ENCODE measurements around the gene TBKBP1. TPM values are rescaled to one million over a fixed set of nuclear protein-coding genes. Genes with fewer than 3 reads are reported as not detected.

TBKBP1 gene
- total RNA-seq, 1 experiment from 2014 or later, result 3.3 TPM

GRCh38 chr17:47698749-47699535 is 5.0 kb downstream of the TBKBP1 start:
- BruUV-seq (replicated peaks), result no TSS peak
- Histone ChIP-seq H3K79me2 (ENCODE audit: low read depth) (no peaks in the 10 kb centered on the region), H3K9me3 (ENCODE audit: insufficient read depth, low read depth) (no peaks in the 10 kb centered on the region), H2AFZ (no peak overlapping the region), H3K27me3 (ENCODE audit: insufficient read depth, low read depth) (no peaks in the 10 kb centered on the region), H3K9me2 (ENCODE audit: insufficient read depth) (no peaks in the 10 kb centered on the region), H3F3A (ENCODE audit: insufficient read depth, low read depth) (peaks cover 21% of the 10 kb centered on the region; the same call in 1 of the 2 replicates), H4K20me1 (ENCODE audit: insufficient read depth) (no peaks in the 10 kb centered on the region; the same call in 1 of the 2 replicates), H3K27ac (no peak overlapping the region), H3K4me1 (replicated peaks; ENCODE audit: insufficient read depth) (no peaks in the 10 kb centered on the region), H3K36me3 (ENCODE audit: low read depth) (no peaks in the 10 kb centered on the region), H3K4me3 (no peak overlapping the region), H3K4me2 (no peak overlapping the region)
- intact Hi-C loops (cut with micrococcal nuclease; ENCODE audit: unreplicated experiment), result loop anchor here (1.0 to 2.0 kb wide), 2 partner anchors 44 to 91 kb away; no protein-coding TSS in a partner anchor
- CTCF ChIA-PET, result interaction anchor here (0.5 kb wide), 1 partner anchor 62 kb away, joined by 4 read pairs; no protein-coding TSS in a partner anchor
- no peak for TF ChIP-seq EZH2 (IDR thresholded peaks at IDR 0.05; ENCODE audit: low read depth)
- TF ChIP-seq CTCF (conservative IDR thresholded peaks at IDR 0.05), result peak; percentile 100
- DNase-seq, result peak; percentile 42 to 61
- POLR2A ChIA-PET (ENCODE audit: unreplicated experiment), result no interaction called here

GRCh38 chr17:47699536-47699840 is 5.5 kb downstream of the TBKBP1 start:
- no peaks in the 10 kb centered on the region for H3K36me3 ChIP-seq (ENCODE audit: low read depth)
- no peak for DNase-seq
- no TSS peak for BruUV-seq (replicated peaks)
- H3K27ac ChIP-seq, result no peak overlapping the region
- H3K9me3 ChIP-seq (ENCODE audit: insufficient read depth, low read depth), result no peaks in the 10 kb centered on the region
- no peaks in the 10 kb centered on the region for H3K4me1 ChIP-seq (replicated peaks; ENCODE audit: insufficient read depth)
- no peaks in the 10 kb centered on the region for H3K79me2 ChIP-seq (ENCODE audit: low read depth)
- H3K4me3 ChIP-seq, result no peak overlapping the region
- no peaks in the 10 kb centered on the region for H3K27me3 ChIP-seq (ENCODE audit: insufficient read depth, low read depth)
- H3K4me2 ChIP-seq, result no peak overlapping the region
- intact Hi-C loops (cut with micrococcal nuclease; ENCODE audit: unreplicated experiment), result loop anchor here (1.0 to 2.0 kb wide), 2 partner anchors 43 to 91 kb away; no protein-coding TSS in a partner anchor
- H2AFZ ChIP-seq, result no peak overlapping the region
- TF ChIP-seq CTCF (conservative IDR thresholded peaks at IDR 0.05) (no peak), EZH2 (IDR thresholded peaks at IDR 0.05; ENCODE audit: low read depth) (no peak)
- H4K20me1 ChIP-seq (ENCODE audit: insufficient read depth), result no peaks in the 10 kb centered on the region; the same call in 1 of the 2 replicates
- no peaks in the 10 kb centered on the region for H3K9me2 ChIP-seq (ENCODE audit: insufficient read depth)
- ChIA-PET POLR2A (ENCODE audit: unreplicated experiment) (no interaction called here), CTCF (interaction anchor here (0.5 to 0.6 kb wide), 2 partner anchors 25 to 62 kb away, joined by 4 to 11 read pairs; no protein-coding TSS in a partner anchor)
- H3F3A ChIP-seq (ENCODE audit: insufficient read depth, low read depth), result peaks cover 21% of the 10 kb centered on the region; the same call in 1 of the 2 replicates

GRCh38 chr17:47700471-47701449 is 6.8 kb downstream of the TBKBP1 start:
- BruUV-seq (replicated peaks), result no TSS peak
- Histone ChIP-seq H3K9me3 (ENCODE audit: insufficient read depth, low read depth) (no peaks in the 10 kb centered on the region), H3K27ac (no peak overlapping the region), H4K20me1 (ENCODE audit: insufficient read depth) (no peaks in the 10 kb centered on the region; the same call in none of the 2 replicates), H3K36me3 (ENCODE audit: low read depth) (no peaks in the 10 kb centered on the region), H3K27me3 (ENCODE audit: insufficient read depth, low read depth) (no peaks in the 10 kb centered on the region), H3K79me2 (ENCODE audit: low read depth) (no peaks in the 10 kb centered on the region), H3F3A (ENCODE audit: insufficient read depth, low read depth) (peaks cover 21% of the 10 kb centered on the region; the same call in 1 of the 2 replicates), H3K4me3 (no peak overlapping the region), H3K4me1 (replicated peaks; ENCODE audit: insufficient read depth) (no peaks in the 10 kb centered on the region), H2AFZ (no peak overlapping the region), H3K4me2 (no peak overlapping the region), H3K9me2 (ENCODE audit: insufficient read depth) (no peaks in the 10 kb centered on the region)
- CTCF ChIA-PET, result interaction anchor here (0.5 to 0.6 kb wide), 2 partner anchors 10 to 50 kb away, joined by 3 to 6 read pairs; no protein-coding TSS in a partner anchor
- intact Hi-C loops (cut with micrococcal nuclease; ENCODE audit: unreplicated experiment), result no loop called here
- no peak for DNase-seq
- TF ChIP-seq EZH2 (IDR thresholded peaks at IDR 0.05; ENCODE audit: low read depth), result no peak
- TF ChIP-seq CTCF (conservative IDR thresholded peaks at IDR 0.05), result no peak
- POLR2A ChIA-PET (ENCODE audit: unreplicated experiment), result no interaction called here

Data from PC-9 (cell line).